Activated B cell treated with CpG ODN at 0.5 μM for 24 hours (primary cell): ENCODE results near the gene ARMH3. TPM values are rescaled to one million over a fixed set of nuclear protein-coding genes. Genes with fewer than 3 reads are reported as not detected.
A peak's percentile ranks its signal among the peaks of the same experiment; 100 is the strongest.

Experiments
- ATAC-seq: fragments of 200-7000 bp; cut with Tn5 transposase; one replicate; pipeline ENCODE4 v1.10.0; 2021; ENCODE audit warnings: low read depth, mild to moderate bottlenecking, moderate library complexity
- CTCF ChIA-PET: fragments of 350-600 bp; sonication (Branson Sonifier 250); formaldehyde crosslinking; loops from one replicate; lab custom pipeline; 2021; ENCODE audit warnings: antibody characterized with exemption; lab: Charles Lee
- POLR2A ChIA-PET: fragments of 350-600 bp; sonication (Branson Sonifier 250); formaldehyde crosslinking; loops from one replicate; lab custom pipeline; 2021; ENCODE audit warnings: antibody characterized with exemption; lab: Charles Lee
- DNase-seq: peaks from one replicate; pipeline ENCODE4 v3.0.0; 2022
- H3K27ac Mint-ChIP-seq: one replicate; pipeline ENCODE4 v1.8.0; 2020; ENCODE audit warnings: mixed read lengths
- H3K27me3 Mint-ChIP-seq: one replicate; pipeline ENCODE4 v1.8.0; 2021; ENCODE audit warnings: mixed read lengths
- H3K36me3 Mint-ChIP-seq: one replicate; pipeline ENCODE4 v1.8.0; 2021; ENCODE audit warnings: low read depth, mixed read lengths
- H3K4me1 Mint-ChIP-seq: one replicate; pipeline ENCODE4 v1.8.0; 2021; ENCODE audit warnings: mixed read lengths
- H3K4me3 Mint-ChIP-seq: one replicate; pipeline ENCODE4 v1.8.0; 2020; ENCODE audit warnings: mild to moderate bottlenecking, mixed read lengths
- H3K9me3 Mint-ChIP-seq: one replicate; pipeline ENCODE4 v1.8.0; 2020; ENCODE audit warnings: mixed read lengths
- intact Hi-C: fragments of 100-400 bp; cut with micrococcal nuclease; formaldehyde crosslinking; loops from one replicate; pipeline ENCODE4 v1.15.1; 2024
- total RNA-seq: library from RNA; stranded (reverse); gene quantifications from 2 replicates; pipeline ENCODE4 v1.2.3, GENCODE V29; 2022
- TF ChIP-seq, protein P1 (sequence below): fragments of 200-600 bp; IDR thresholded peaks from one replicate; pipeline ENCODE4 v1.8.0; 2022; ENCODE audit warnings: antibody characterized with exemption, mild to moderate bottlenecking

Gene ARMH3
- total RNA-seq, 1 donor from 2014 or later, result 35.4 TPM

DNA sequence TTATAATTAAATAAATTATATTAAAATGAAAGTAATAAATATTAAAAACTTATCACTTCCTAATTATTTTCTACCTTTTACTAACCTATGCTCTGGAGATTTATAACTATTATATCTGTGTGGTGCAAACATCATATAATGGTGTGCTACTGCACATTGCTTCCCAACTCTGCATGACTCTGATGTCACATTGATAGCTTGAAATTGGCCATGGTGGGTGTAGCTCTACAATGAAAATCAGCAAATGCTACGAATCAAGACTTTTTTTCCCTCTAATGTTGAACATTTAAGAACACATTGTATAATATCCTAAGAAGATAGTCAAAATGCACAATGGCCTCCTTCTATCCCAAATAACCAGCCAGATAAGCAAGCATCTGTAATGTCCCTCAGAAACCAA is 99.1 kb downstream of the ARMH3 start:
- Mint-ChIP-seq H3K36me3 (peaks cover 68% of the 10 kb centered on the region), H3K4me1 (peaks cover 42% of the 10 kb centered on the region), H3K27me3 (no peaks in the 10 kb centered on the region), H3K27ac (peak overlapping the region; percentile 19), H3K4me3 (no peak overlapping the region), H3K9me3 (peaks cover 3% of the 10 kb centered on the region)
- DNase-seq, result no peak
- ATAC-seq, result no peak
- TF ChIP-seq, protein P1, sequence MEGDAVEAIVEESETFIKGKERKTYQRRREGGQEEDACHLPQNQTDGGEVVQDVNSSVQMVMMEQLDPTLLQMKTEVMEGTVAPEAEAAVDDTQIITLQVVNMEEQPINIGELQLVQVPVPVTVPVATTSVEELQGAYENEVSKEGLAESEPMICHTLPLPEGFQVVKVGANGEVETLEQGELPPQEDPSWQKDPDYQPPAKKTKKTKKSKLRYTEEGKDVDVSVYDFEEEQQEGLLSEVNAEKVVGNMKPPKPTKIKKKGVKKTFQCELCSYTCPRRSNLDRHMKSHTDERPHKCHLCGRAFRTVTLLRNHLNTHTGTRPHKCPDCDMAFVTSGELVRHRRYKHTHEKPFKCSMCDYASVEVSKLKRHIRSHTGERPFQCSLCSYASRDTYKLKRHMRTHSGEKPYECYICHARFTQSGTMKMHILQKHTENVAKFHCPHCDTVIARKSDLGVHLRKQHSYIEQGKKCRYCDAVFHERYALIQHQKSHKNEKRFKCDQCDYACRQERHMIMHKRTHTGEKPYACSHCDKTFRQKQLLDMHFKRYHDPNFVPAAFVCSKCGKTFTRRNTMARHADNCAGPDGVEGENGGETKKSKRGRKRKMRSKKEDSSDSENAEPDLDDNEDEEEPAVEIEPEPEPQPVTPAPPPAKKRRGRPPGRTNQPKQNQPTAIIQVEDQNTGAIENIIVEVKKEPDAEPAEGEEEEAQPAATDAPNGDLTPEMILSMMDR, result no peak
- intact Hi-C loops, result no loop called here
- ChIA-PET CTCF (interaction anchor here (1.5 kb wide), 1 partner anchor 45 kb away, joined by 3 read pairs; no protein-coding TSS in a partner anchor), POLR2A (interaction anchor here (3.5 kb wide), 1 partner anchor 11 kb away, joined by 14 read pairs; no protein-coding TSS in a partner anchor)

DNA sequence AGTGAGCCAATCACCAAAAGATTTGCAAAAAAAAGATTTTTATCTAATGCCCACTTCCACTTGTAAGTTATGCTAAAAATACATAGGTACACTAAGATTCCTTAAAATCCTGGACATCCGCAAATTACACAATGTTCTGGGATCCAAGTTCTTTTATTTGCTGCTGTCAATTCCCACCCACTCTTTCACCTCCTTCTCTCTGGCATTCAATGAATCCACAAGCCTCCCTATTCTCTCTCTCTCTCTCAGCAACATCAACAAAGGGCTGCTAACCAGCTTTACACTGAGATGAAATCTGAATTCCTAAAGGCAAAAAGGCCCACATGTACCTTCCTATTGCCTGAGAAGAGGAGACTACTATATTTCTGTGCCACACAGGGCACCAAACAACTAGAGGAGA is 99.9 kb downstream of the ARMH3 start:
- peak overlapping the region; percentile 13 for H3K27ac Mint-ChIP-seq
- H3K36me3 Mint-ChIP-seq, result peaks cover 73% of the 10 kb centered on the region

DNA sequence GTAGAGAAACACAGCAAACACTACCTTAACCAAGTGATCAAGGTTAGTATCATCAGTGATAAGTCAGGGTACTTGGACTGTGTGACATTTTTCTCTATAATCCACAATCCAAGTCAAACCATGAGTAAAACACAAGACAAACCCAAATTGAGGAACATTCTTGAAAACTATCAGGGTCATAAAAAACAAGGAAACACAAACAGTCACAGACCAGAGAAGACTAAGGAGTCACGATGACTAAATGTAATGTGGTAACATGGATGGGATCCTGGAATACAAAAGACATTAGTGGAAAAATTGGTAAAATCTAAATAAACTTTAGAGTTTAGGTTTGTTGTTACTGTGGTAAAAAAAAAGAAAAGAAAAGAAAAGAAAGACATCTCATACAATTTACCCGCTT is 103.8 kb downstream of the ARMH3 start:
- no peaks in the 10 kb centered on the region for H3K27me3 Mint-ChIP-seq
- TF ChIP-seq, protein P1, result no peak
- H3K9me3 Mint-ChIP-seq, result peaks cover 20% of the 10 kb centered on the region
- H3K27ac Mint-ChIP-seq, result peak overlapping the region; percentile 60
- intact Hi-C loops, result no loop called here
- CTCF ChIA-PET, result interaction anchor here (1.5 kb wide), 1 partner anchor 58 kb away, joined by 6 read pairs; no protein-coding TSS in a partner anchor
- POLR2A ChIA-PET, result no interaction called here
- H3K4me1 Mint-ChIP-seq, result peaks cover 10% of the 10 kb centered on the region
- peaks cover 80% of the 10 kb centered on the region for H3K36me3 Mint-ChIP-seq
- DNase-seq, result no peak
- no peak for ATAC-seq
- no peak overlapping the region for H3K4me3 Mint-ChIP-seq

More for the DNA sequence above, 99.9 kb downstream of the ARMH3 start:
- POLR2A ChIA-PET, result no interaction called here
- ATAC-seq, result no peak
- no peak for DNase-seq
- Mint-ChIP-seq H3K4me1 (peaks cover 38% of the 10 kb centered on the region), H3K9me3 (peaks cover 3% of the 10 kb centered on the region), H3K4me3 (no peak overlapping the region), H3K27me3 (no peaks in the 10 kb centered on the region)
- CTCF ChIA-PET, result no interaction called here
- TF ChIP-seq, protein P1, result no peak
- intact Hi-C loops, result no loop called here

DNA sequence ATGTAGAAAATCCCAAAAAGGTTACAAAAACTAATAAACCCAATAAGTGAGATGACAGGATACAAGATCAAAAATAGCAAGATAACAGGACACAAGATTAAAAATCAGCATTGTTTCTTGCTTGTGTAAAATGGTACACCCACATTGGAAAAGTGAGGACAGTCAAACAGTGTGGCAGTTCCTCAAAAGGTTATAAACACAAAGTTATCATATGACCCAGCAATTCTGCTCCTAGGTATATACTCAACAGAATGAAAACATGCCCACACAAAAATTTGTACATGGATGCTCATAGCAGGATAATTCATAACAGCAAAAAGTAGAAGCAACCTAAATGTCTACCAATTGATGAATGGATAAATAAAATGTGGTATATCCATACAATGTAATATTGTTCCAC is 105.8 kb downstream of the ARMH3 start:
- POLR2A ChIA-PET, result no interaction called here
- no peak overlapping the region for H3K4me3 Mint-ChIP-seq
- peaks cover 20% of the 10 kb centered on the region for H3K9me3 Mint-ChIP-seq

DNA sequence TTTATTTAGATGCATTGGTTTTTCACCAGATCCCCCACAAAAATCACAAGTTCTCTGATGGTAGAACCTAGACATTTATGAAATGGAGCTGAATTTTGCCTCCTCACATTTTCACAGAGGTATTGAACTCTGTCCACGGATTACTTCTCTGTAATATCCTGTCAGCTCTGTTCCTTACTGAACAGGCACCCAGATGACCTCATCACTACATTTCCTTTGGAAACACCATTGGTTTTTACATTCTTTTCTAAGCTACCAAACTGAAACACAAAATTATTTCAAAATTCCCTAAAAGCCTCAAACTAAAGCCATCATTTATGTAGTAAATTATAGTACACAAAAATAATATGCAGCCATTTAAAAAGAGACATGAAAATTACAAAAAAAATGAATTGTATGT is 114.1 kb downstream of the ARMH3 start:
- DNase-seq, result no peak
- ChIA-PET POLR2A (no interaction called here), CTCF (interaction anchor here (0.8 to 1.8 kb wide), 4 partner anchors 17 to 102 kb away, joined by 3 to 5 read pairs (median 4); no protein-coding TSS in a partner anchor)
- Mint-ChIP-seq H3K27me3 (no peaks in the 10 kb centered on the region), H3K36me3 (peaks cover 49% of the 10 kb centered on the region), H3K4me1 (peaks cover 31% of the 10 kb centered on the region), H3K4me3 (no peak overlapping the region), H3K27ac (no peak overlapping the region), H3K9me3 (no peaks in the 10 kb centered on the region)
- intact Hi-C loops, result no loop called here
- TF ChIP-seq, protein P1, result no peak
- no peak for ATAC-seq

More for the DNA sequence above, 105.8 kb downstream of the ARMH3 start:
- intact Hi-C loops, result no loop called here
- no peaks in the 10 kb centered on the region for H3K27me3 Mint-ChIP-seq
- CTCF ChIA-PET, result no interaction called here
- H3K27ac Mint-ChIP-seq, result no peak overlapping the region
- H3K36me3 Mint-ChIP-seq, result peaks cover 78% of the 10 kb centered on the region
- TF ChIP-seq, protein P1, result no peak
- no peak for ATAC-seq
- DNase-seq, result no peak
- peaks cover 13% of the 10 kb centered on the region for H3K4me1 Mint-ChIP-seq
